OCI-LY3 (cell line): ENCODE measurements around the gene WARS2.

ENCODE experiments used
- H2AFZ ChIP-seq: fragments of 200-600, 300-600 bp; shearing (Covaris generic); 2 replicates; pipeline ENCODE4 v1.6.0; 2014; ENCODE audit warnings: antibody characterized with exemption, low read depth, low read length
- H3K27ac ChIP-seq: fragments of 200-600, 300-600 bp; sonication (generic); 2 replicates; pipeline ENCODE4 v1.5.1; 2014; ENCODE audit warnings: mild to moderate bottlenecking, low read length, moderate library complexity, mixed read lengths
- H3K27me3 ChIP-seq: fragments of 200-600, 300-600 bp; sonication (generic); 2 replicates; pipeline ENCODE4 v1.6.1; 2014; ENCODE audit warnings: low read depth, low read length, mixed read lengths
- H3K36me3 ChIP-seq: fragments of 200-600, 300-600 bp; sonication (generic); replicated peaks from 2 replicates; pipeline ENCODE3; 2014; ENCODE audit warnings: low read depth, low read length, mixed read lengths
- H3K4me1 ChIP-seq: fragments of 300-600, 200-600 bp; sonication (generic); 2 replicates; pipeline ENCODE4 v1.6.1; 2014; ENCODE audit warnings: low read length, mixed read lengths
- H3K4me2 ChIP-seq: fragments of 200-600, 300-600 bp; sonication (generic); 2 replicates; pipeline ENCODE4 v1.6.1; 2014; ENCODE audit warnings: low read length, mixed read lengths
- H3K4me3 ChIP-seq: fragments of 300-600, 200-600 bp; sonication (generic); 2 replicates; pipeline ENCODE4 v1.5.1; 2014; ENCODE audit warnings: antibody characterized with exemption, mild to moderate bottlenecking, low read length, moderate library complexity
- H3K79me2 ChIP-seq: fragments of 300-600, 200-600 bp; shearing (Covaris generic); 2 replicates; pipeline ENCODE4 v1.6.1; 2014; ENCODE audit warnings: mild to moderate bottlenecking, low read length, mixed read lengths
- H3K9ac ChIP-seq: fragments of 300-600, 200-600 bp; shearing (Covaris generic); 2 replicates; pipeline ENCODE4 v1.6.0; 2014; ENCODE audit warnings: mild to moderate bottlenecking, low read length, moderate library complexity
- H3K9me3 ChIP-seq: fragments of 200-600, 300-600 bp; shearing (Covaris generic); 2 replicates; pipeline ENCODE4 v1.6.1; 2014; ENCODE audit warnings: low read length, mixed read lengths; ENCODE audit not compliant: insufficient read depth
- H4K20me1 ChIP-seq: fragments of 200-600, 300-600 bp; sonication (generic); 2 replicates; pipeline ENCODE4 v1.6.1; 2016; ENCODE audit warnings: low read length, mixed read lengths; ENCODE audit not compliant: insufficient read depth
- EZH2phosphoT487 ChIP-seq: fragments of 200-600 bp; shearing (Covaris generic); IDR thresholded peaks from 2 replicates; pipeline ENCODE4 v1.6.1; 2018; ENCODE audit warnings: antibody characterized with exemption, mixed run types, low read depth
- TF ChIP-seq, protein P1 (sequence below): fragments of 200-600, 300-600 bp; sonication (generic); IDR thresholded peaks from 2 replicates; pipeline ENCODE4 v1.5.1; 2014; ENCODE audit warnings: antibody characterized with exemption, low read length, low read depth

The WARS2 gene

DNA sequence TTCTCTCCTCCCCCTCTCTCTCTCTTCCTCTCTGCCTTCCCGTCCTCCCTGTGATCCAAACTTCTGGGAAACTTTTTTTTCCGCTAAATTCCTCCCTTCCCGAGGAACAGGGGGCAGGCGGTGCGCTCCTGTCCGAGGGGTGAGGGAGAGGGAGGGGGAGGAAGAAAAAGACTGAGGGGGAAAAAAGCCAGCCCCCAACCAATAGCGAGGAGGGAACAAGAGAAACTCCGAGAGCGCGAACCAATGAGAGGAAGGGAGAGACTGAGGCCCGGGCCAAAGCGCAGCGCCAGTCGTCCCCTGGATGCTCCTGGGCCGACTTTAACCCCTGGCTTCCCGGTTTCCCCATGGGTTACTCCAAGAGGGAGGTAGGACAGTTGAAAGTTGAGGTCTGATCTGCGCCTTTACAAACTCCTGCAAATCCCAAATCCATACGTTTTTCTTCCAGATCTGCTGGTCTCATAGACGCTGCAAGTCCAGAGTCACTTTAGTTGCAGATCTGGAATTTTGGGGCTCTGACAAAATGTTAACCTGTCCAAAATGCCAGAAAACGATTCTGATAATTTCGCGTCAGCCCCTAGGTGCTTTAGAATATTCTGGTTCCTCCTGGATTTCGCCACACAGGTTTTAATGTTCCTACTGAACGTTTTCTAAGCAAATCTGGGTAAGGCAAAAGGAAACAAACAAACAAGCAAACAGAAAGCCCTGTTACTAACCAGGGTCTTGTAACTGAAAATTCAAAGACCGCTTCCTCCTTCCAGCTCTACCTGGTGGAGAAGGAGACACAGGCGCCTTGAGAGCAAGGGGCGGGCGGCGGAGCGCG is 152.1 kb downstream of the WARS2 start, which contains the start of gene TBX15:
Gene TBX15 (minus strand): TSS at position 158 of the 820 bp plus-strand sequence. CDS start 548 bp downstream, outside the sequence.
- H3K4me3 ChIP-seq: no peak within 1 kb of the TSS
- no peak within 1 kb of the TSS for H3K9ac ChIP-seq
- no peak within 1 kb of the TSS for H3K27ac ChIP-seq
- H2AFZ ChIP-seq: no peak within 1 kb of the TSS
- no peaks in the 10 kb centered on the region for H3K36me3 ChIP-seq
- no peaks in the 10 kb centered on the region for H3K4me1 ChIP-seq
- TF ChIP-seq, protein P1, sequence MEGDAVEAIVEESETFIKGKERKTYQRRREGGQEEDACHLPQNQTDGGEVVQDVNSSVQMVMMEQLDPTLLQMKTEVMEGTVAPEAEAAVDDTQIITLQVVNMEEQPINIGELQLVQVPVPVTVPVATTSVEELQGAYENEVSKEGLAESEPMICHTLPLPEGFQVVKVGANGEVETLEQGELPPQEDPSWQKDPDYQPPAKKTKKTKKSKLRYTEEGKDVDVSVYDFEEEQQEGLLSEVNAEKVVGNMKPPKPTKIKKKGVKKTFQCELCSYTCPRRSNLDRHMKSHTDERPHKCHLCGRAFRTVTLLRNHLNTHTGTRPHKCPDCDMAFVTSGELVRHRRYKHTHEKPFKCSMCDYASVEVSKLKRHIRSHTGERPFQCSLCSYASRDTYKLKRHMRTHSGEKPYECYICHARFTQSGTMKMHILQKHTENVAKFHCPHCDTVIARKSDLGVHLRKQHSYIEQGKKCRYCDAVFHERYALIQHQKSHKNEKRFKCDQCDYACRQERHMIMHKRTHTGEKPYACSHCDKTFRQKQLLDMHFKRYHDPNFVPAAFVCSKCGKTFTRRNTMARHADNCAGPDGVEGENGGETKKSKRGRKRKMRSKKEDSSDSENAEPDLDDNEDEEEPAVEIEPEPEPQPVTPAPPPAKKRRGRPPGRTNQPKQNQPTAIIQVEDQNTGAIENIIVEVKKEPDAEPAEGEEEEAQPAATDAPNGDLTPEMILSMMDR: no peak
- TF ChIP-seq EZH2phosphoT487: no peak
- no peaks in the 10 kb centered on the region for H3K27me3 ChIP-seq
- H4K20me1 ChIP-seq: no peaks in the 10 kb centered on the region
- H3K79me2 ChIP-seq: no peaks in the 10 kb centered on the region
- H3K9me3 ChIP-seq: no peaks in the 10 kb centered on the region
- no peak within 1 kb of the TSS for H3K4me2 ChIP-seq

DNA sequence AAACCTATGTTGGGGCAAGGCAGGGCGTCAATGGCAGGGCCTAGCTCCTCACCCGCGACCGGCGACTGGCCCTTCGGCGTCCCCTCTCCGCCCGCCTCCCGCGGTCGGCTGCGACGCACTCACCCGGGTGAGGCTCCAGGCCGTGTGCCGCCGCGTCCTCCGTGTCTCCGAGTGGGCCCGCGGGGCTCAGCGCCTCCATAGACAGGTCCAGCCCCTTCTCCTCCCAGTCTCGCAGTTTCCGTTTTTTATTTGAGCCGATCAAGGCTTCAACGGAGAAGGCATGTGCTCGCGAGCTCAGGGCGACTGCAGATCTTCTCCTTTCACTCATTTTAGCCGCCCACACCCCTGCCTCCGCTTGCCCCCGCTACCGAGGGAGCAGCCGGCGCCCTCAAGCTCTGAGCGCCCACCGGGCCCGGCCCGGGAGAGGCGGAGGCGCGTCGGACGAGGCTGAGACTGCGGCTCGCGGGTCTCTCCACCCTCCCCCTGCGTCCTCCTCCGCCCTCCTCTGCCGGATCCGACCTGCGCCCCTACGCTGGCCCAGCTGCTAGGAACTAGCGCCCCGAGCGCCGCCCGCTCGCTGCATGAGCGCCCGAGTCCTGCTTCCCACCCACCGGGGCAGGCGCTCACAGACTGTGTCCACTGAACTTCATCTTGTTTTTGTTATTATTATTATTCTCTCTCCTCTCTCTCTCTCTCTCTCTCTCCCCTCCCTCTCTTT is 152.8 kb downstream of the WARS2 start:
- H3K4me3 ChIP-seq: no peak overlapping the region
- no peaks in the 10 kb centered on the region for H4K20me1 ChIP-seq
- no peaks in the 10 kb centered on the region for H3K79me2 ChIP-seq
- no peaks in the 10 kb centered on the region for H3K36me3 ChIP-seq
- no peaks in the 10 kb centered on the region for H3K4me1 ChIP-seq
- TF ChIP-seq EZH2phosphoT487: no peak
- TF ChIP-seq, protein P1: no peak
- H3K9ac ChIP-seq: no peak overlapping the region
- no peak overlapping the region for H3K27ac ChIP-seq
- H3K4me2 ChIP-seq: no peak overlapping the region
- H2AFZ ChIP-seq: no peak overlapping the region
- H3K27me3 ChIP-seq: no peaks in the 10 kb centered on the region
- no peaks in the 10 kb centered on the region for H3K9me3 ChIP-seq

DNA sequence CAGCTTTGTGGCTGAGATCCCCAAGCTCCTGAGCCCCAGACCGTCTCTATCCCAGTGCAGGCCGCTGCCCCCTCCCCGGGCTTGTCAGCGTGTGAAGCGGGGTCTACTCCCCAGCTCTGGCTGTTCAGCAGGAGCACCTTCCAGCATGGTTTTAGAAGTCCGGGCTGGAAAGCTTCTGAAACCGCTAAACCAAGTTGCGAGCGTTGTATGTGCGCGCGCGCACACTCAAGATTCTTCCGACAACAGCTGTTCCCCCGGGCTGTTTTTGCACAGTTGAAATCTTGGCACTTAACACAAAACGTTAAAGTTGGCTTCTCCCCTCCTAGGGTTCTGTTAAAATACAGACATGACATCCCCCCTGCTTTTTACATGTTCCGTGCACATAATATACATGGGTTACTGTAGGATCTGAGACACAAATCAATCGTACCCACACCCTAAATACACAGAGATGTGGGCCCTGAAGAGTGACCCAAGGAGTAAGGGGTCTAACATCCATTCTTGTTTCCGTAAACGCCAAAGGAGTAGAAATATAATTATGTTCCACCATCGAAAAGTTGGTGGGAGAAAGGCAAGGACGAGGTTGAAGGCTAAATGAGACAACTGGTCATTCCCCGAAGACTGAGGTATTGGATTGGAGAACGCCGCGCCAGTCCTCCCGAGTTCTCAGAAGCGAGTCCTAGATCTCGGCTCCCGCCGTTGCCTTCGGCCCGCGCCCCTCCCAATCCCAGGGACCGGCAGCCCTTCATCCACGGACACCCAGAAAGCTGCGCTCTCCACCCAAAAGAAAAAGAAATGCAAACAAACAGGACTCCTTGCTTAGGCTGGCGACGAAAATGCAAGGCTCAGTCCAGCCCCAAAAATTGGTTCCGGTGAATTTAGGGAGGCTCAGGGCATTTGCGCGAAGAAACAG is 153.6 kb downstream of the WARS2 start:
- H3K4me1 ChIP-seq: no peaks in the 10 kb centered on the region
- H3K9ac ChIP-seq: no peak overlapping the region
- no peak for TF ChIP-seq EZH2phosphoT487
- TF ChIP-seq, protein P1: no peak
- H4K20me1 ChIP-seq: no peaks in the 10 kb centered on the region
- H3K27ac ChIP-seq: no peak overlapping the region
- H3K79me2 ChIP-seq: no peaks in the 10 kb centered on the region
- no peaks in the 10 kb centered on the region for H3K36me3 ChIP-seq
- H3K4me2 ChIP-seq: no peak overlapping the region
- no peaks in the 10 kb centered on the region for H3K9me3 ChIP-seq
- no peaks in the 10 kb centered on the region for H3K27me3 ChIP-seq
- H2AFZ ChIP-seq: no peak overlapping the region
- H3K4me3 ChIP-seq: no peak overlapping the region
